ENCODE data around the gene ALG5.

The ALG5 gene

GRCh38 chr13:36954542-36954941 lies 44.6 kb downstream of the ALG5 start:
- no peak overlapping the region for H3K27ac ChIP-seq (ENCODE audit: low read depth, low read length)
- no peak overlapping the region for H3K9ac ChIP-seq (ENCODE audit: low read depth in 1 of 2, low read length in 2 of 2)
- H3K4me3 ChIP-seq (ENCODE audit: low read depth in 1 of 2, low read length in 2 of 2), result no peak overlapping the region
- H3K36me3 ChIP-seq (ENCODE audit: control insufficient read depth in 1 of 2, insufficient read depth in 2 of 2, low read length in 2 of 2), result peaks cover 4 to 34% of the 10 kb centered on the region in 2 donors
- no peaks in the 10 kb centered on the region for H3K4me1 ChIP-seq (ENCODE audit: control insufficient read depth in 1 of 2, insufficient read depth in 2 of 2, low read length in 2 of 2)
- H3K27me3 ChIP-seq (ENCODE audit: control insufficient read depth in 1 of 2, insufficient read depth in 2 of 2, low read length in 2 of 2), result no peaks in the 10 kb centered on the region
- no peaks in the 10 kb centered on the region for H3K9me3 ChIP-seq (ENCODE audit: control insufficient read depth in 1 of 2, low read length in 2 of 2)

DNA sequence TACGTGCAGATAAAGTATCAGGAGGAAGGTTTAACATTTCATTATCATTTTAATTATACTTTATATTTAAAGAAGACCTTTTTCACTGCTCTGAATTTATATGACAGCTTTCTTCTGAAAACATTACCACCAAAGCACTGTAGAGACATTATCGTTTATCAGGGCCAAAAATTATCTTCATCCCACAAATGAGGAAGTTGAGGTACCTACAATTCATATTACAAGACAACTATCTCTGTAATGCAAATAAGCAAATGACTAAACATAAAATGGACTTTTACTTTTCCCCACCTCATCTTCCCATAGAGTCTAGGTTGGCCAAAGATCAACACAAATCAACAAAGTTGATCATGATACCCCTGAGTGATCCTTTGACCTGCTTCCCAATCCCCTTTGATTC lies 48.2 kb downstream of the ALG5 start:
- H3K9ac ChIP-seq (ENCODE audit: low read depth in 1 of 2, low read length in 2 of 2), result no peak overlapping the region
- H3K4me3 ChIP-seq (ENCODE audit: low read depth in 1 of 2, low read length in 2 of 2), result no peak overlapping the region
- no peaks in the 10 kb centered on the region for H3K4me1 ChIP-seq (ENCODE audit: control insufficient read depth in 1 of 2, insufficient read depth in 2 of 2, low read length in 2 of 2)
- peaks cover 8 to 20% of the 10 kb centered on the region in 2 donors for H3K36me3 ChIP-seq (ENCODE audit: control insufficient read depth in 1 of 2, insufficient read depth in 2 of 2, low read length in 2 of 2)
- no peak overlapping the region for H3K27ac ChIP-seq (ENCODE audit: low read depth, low read length)
- no peaks in the 10 kb centered on the region for H3K27me3 ChIP-seq (ENCODE audit: control insufficient read depth in 1 of 2, insufficient read depth in 2 of 2, low read length in 2 of 2)
- no peaks in the 10 kb centered on the region for H3K9me3 ChIP-seq (ENCODE audit: control insufficient read depth in 1 of 2, low read length in 2 of 2)

DNA sequence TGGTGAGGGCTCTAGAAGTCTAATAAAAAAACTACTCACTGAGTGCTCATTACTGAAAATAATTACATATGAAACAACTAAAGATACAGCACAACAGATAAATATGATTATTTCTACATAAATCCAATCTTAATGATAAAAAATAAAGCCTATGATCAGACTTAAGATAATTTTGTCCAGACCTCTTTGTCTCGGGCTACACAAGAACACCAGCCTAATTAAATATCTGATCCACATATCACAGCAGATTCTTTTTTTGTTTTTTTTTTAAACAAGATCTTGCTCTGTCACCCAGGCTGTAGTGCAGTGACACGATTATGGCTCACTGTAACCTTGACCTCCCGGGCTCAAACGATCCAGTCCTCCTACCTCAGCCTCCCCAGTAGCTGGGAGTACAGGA lies 48.8 kb downstream of the ALG5 start:
- Histone ChIP-seq H3K36me3 (ENCODE audit: control insufficient read depth in 1 of 2, insufficient read depth in 2 of 2, low read length in 2 of 2) (peaks cover 8 to 20% of the 10 kb centered on the region in 2 donors), H3K27me3 (ENCODE audit: control insufficient read depth in 1 of 2, insufficient read depth in 2 of 2, low read length in 2 of 2) (no peaks in the 10 kb centered on the region), H3K4me1 (ENCODE audit: control insufficient read depth in 1 of 2, insufficient read depth in 2 of 2, low read length in 2 of 2) (no peaks in the 10 kb centered on the region), H3K4me3 (ENCODE audit: low read depth in 1 of 2, low read length in 2 of 2) (no peak overlapping the region), H3K9me3 (ENCODE audit: control insufficient read depth in 1 of 2, low read length in 2 of 2) (no peaks in the 10 kb centered on the region), H3K9ac (ENCODE audit: low read depth in 1 of 2, low read length in 2 of 2) (no peak overlapping the region), H3K27ac (ENCODE audit: low read depth, low read length) (no peak overlapping the region)

DNA sequence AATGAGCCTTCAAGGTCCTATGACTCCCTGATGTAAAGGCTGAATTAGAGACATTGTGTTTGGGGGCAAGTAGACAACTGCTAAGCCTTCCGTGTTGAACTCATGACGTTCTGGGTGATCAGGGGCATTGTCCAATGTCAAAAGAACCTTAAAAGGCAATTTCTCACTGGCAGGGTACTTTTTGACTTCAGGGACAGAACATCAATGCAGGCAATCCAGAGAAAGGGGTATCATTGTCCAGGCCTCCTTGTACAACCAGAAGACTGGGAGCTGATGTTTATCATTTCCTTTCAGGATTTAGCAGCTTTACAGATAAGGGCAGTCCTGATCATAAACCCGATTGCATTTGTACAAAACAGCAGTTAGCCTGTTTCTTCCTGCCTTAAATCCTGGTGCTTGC lies 54.1 kb downstream of the ALG5 start:
- Histone ChIP-seq H3K27ac (ENCODE audit: low read depth, low read length) (no peak overlapping the region), H3K36me3 (ENCODE audit: control insufficient read depth in 1 of 2, insufficient read depth in 2 of 2, low read length in 2 of 2) (peaks cover 0 to 4% of the 10 kb centered on the region in 2 donors), H3K4me1 (ENCODE audit: control insufficient read depth in 1 of 2, insufficient read depth in 2 of 2, low read length in 2 of 2) (no peaks in the 10 kb centered on the region), H3K4me3 (ENCODE audit: low read depth in 1 of 2, low read length in 2 of 2) (no peak overlapping the region), H3K9me3 (ENCODE audit: control insufficient read depth in 1 of 2, low read length in 2 of 2) (no peaks in the 10 kb centered on the region), H3K27me3 (ENCODE audit: control insufficient read depth in 1 of 2, insufficient read depth in 2 of 2, low read length in 2 of 2) (no peaks in the 10 kb centered on the region), H3K9ac (ENCODE audit: low read depth in 1 of 2, low read length in 2 of 2) (no peak overlapping the region)

DNA sequence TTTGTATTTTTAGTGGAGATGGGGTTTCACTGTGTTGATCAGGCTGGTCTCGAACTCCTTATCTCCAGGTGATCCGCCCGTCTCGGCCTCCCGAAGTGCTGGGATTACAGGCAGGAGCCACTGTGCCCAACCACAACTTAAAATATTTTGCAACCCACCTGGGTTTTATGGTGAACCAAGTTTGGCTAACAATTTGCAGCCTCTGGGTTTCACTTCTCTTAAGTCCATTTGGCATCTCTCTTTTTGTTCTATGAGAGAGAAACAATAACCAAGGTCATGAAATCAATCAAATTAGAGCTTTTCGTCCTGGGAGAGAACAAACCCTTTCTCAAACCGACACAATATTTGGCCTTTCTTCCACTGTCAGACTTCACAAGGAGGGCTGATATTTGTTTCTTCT lies 73.5 kb downstream of the ALG5 start:
- no peaks in the 10 kb centered on the region for H3K36me3 ChIP-seq (ENCODE audit: control insufficient read depth in 1 of 2, insufficient read depth in 2 of 2, low read length in 2 of 2)
- H3K27me3 ChIP-seq (ENCODE audit: control insufficient read depth in 1 of 2, insufficient read depth in 2 of 2, low read length in 2 of 2), result peaks cover 0 to 5% of the 10 kb centered on the region in 2 donors
- H3K4me3 ChIP-seq (ENCODE audit: low read depth in 1 of 2, low read length in 2 of 2), result no peak overlapping the region
- no peaks in the 10 kb centered on the region for H3K9me3 ChIP-seq (ENCODE audit: control insufficient read depth in 1 of 2, low read length in 2 of 2)
- no peaks in the 10 kb centered on the region for H3K4me1 ChIP-seq (ENCODE audit: control insufficient read depth in 1 of 2, insufficient read depth in 2 of 2, low read length in 2 of 2)
- H3K27ac ChIP-seq (ENCODE audit: low read depth, low read length), result no peak overlapping the region
- no peak overlapping the region for H3K9ac ChIP-seq (ENCODE audit: low read depth in 1 of 2, low read length in 2 of 2)

DNA sequence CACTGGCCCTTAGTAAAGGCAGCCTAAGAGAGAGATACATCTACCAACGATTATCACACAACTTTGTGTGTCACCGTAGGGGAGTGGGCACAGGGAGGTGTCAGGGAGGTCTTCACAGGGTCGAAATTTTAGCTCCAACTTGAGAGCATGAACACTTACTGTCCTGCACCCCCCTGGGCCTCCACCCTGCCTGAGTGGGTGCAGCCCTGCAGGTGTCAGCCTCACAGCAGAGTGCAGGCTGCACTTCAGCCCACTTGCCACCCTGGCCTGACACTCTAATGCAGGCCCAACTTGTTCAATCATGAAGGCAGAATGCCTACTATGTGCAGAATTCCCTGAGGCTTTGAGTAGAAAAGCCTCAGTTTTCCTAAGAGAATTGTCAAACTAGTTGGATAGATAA lies 75.1 kb downstream of the ALG5 start:
- H3K27ac ChIP-seq (ENCODE audit: low read depth, low read length), result no peak overlapping the region
- peaks cover 2 to 12% of the 10 kb centered on the region in 2 donors for H3K27me3 ChIP-seq (ENCODE audit: control insufficient read depth in 1 of 2, insufficient read depth in 2 of 2, low read length in 2 of 2)
- H3K9me3 ChIP-seq (ENCODE audit: control insufficient read depth in 1 of 2, low read length in 2 of 2), result no peaks in the 10 kb centered on the region
- peaks cover 0 to 4% of the 10 kb centered on the region in 2 donors for H3K4me1 ChIP-seq (ENCODE audit: control insufficient read depth in 1 of 2, insufficient read depth in 2 of 2, low read length in 2 of 2)
- no peak overlapping the region for H3K9ac ChIP-seq (ENCODE audit: low read depth in 1 of 2, low read length in 2 of 2)
- H3K36me3 ChIP-seq (ENCODE audit: control insufficient read depth in 1 of 2, insufficient read depth in 2 of 2, low read length in 2 of 2), result no peaks in the 10 kb centered on the region
- H3K4me3 ChIP-seq (ENCODE audit: low read depth in 1 of 2, low read length in 2 of 2), result no peak overlapping the region

GRCh38 chr13:36921631-36922301 lies 77.4 kb downstream of the ALG5 start:
- H3K27ac ChIP-seq (ENCODE audit: low read depth, low read length), result no peak overlapping the region

GRCh38 chr13:36920616-36921185 lies 78.4 kb downstream of the ALG5 start:
- Histone ChIP-seq H3K36me3 (ENCODE audit: control insufficient read depth in 1 of 2, insufficient read depth in 2 of 2, low read length in 2 of 2) (no peaks in the 10 kb centered on the region), H3K9ac (ENCODE audit: low read depth in 1 of 2, low read length in 2 of 2) (no peak overlapping the region), H3K4me3 (ENCODE audit: low read depth in 1 of 2, low read length in 2 of 2) (no peak overlapping the region), H3K27me3 (ENCODE audit: control insufficient read depth in 1 of 2, insufficient read depth in 2 of 2, low read length in 2 of 2) (peaks cover 6 to 35% of the 10 kb centered on the region in 2 donors), H3K9me3 (ENCODE audit: control insufficient read depth in 1 of 2, low read length in 2 of 2) (no peaks in the 10 kb centered on the region), H3K4me1 (ENCODE audit: control insufficient read depth in 1 of 2, insufficient read depth in 2 of 2, low read length in 2 of 2) (peaks cover 0 to 4% of the 10 kb centered on the region in 2 donors), H3K27ac (ENCODE audit: low read depth, low read length) (no peak overlapping the region)

More at GRCh38 chr13:36921631-36922301, 77.4 kb downstream of the ALG5 start:
- H3K36me3 ChIP-seq (ENCODE audit: control insufficient read depth in 1 of 2, insufficient read depth in 2 of 2, low read length in 2 of 2), result no peaks in the 10 kb centered on the region
- peaks cover 6 to 32% of the 10 kb centered on the region in 2 donors for H3K27me3 ChIP-seq (ENCODE audit: control insufficient read depth in 1 of 2, insufficient read depth in 2 of 2, low read length in 2 of 2)
- peaks cover 0 to 4% of the 10 kb centered on the region in 2 donors for H3K4me1 ChIP-seq (ENCODE audit: control insufficient read depth in 1 of 2, insufficient read depth in 2 of 2, low read length in 2 of 2)
- no peak overlapping the region for H3K4me3 ChIP-seq (ENCODE audit: low read depth in 1 of 2, low read length in 2 of 2)
- no peaks in the 10 kb centered on the region for H3K9me3 ChIP-seq (ENCODE audit: control insufficient read depth in 1 of 2, low read length in 2 of 2)
- no peak overlapping the region for H3K9ac ChIP-seq (ENCODE audit: low read depth in 1 of 2, low read length in 2 of 2)

DNA sequence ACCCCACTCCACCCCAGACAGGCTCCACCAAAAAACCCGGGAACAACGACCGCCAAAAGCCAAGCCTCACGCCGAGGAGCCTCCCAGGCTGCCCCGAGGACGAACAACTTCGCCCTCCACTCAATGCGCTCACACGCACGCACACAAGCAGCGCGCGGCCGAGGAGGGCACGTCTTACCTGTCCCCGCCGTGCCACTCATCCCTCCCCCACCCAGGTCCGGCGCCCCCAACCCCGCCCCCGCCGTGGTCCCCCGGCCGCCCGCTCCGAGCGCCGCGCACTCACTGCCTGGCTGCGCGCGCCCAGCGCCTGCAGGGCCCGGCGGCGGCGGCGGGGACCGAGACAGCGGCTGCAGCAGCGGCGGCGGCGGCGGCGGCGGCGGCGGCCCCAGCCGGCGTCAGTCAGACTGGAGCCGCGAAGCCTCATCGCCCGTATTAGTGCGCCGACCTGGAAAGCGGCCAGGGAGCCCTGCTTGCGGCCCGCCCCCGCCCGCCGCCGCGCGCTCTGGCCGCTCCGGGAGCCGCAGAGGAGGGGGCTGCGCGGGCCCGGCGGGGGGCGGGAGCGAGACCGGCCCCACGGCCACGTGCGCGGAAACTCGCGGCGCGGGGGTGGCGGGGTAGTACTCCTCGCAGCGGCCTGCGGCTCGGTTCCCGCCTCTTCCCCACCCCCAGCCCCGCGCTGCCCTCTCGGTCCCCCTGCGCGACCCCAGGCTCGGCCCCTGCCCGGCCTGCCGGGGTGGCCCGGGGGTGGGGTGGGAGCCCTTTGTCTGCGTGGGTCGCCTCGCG lies 79.1 kb downstream of the ALG5 start, which contains the start of gene SMAD9:
Gene SMAD9, minus strand, starts transcription at position 406 of the 783 bp plus-strand sequence. CDS start 40,549 bp downstream, outside the sequence.
- H3K4me1 ChIP-seq (ENCODE audit: control insufficient read depth in 1 of 2, insufficient read depth in 2 of 2, low read length in 2 of 2), result peaks cover 0 to 4% of the 10 kb centered on the region in 2 donors
- peak within 1 kb of the TSS in 1 of 2 donors; percentile 15 for H3K9ac ChIP-seq (ENCODE audit: low read depth in 1 of 2, low read length in 2 of 2)
- no peaks in the 10 kb centered on the region for H3K9me3 ChIP-seq (ENCODE audit: control insufficient read depth in 1 of 2, low read length in 2 of 2)
- H3K4me3 ChIP-seq (ENCODE audit: low read depth in 1 of 2, low read length in 2 of 2), result peak within 1 kb of the TSS; percentile 27 to 60
- no peaks in the 10 kb centered on the region for H3K36me3 ChIP-seq (ENCODE audit: control insufficient read depth in 1 of 2, insufficient read depth in 2 of 2, low read length in 2 of 2)
- H3K27me3 ChIP-seq (ENCODE audit: control insufficient read depth in 1 of 2, insufficient read depth in 2 of 2, low read length in 2 of 2), result peaks cover 6 to 35% of the 10 kb centered on the region in 2 donors
- no peak within 1 kb of the TSS for H3K27ac ChIP-seq (ENCODE audit: low read depth, low read length)

All from duodenal mucosa (tissue), 2 donors.